HUES64 (cell line): ENCODE data around the gene WDR73.
A peak's percentile ranks its signal among the peaks of the same experiment; 100 is the strongest.

Source experiments
- H3K27ac ChIP-seq: 2 replicates; pipeline ENCODE4 v1.7.0; 2013; ENCODE audit warnings: low read depth, low read length, inconsistent platforms
- H3K27me3 ChIP-seq: 2 replicates; pipeline ENCODE4 v1.6.1; 2013; ENCODE audit warnings: mild to moderate bottlenecking, low read length; ENCODE audit not compliant: insufficient read depth
- H3K36me3 ChIP-seq: 2 replicates; pipeline ENCODE4 v1.6.1; 2013; ENCODE audit warnings: mild to moderate bottlenecking, low read length; ENCODE audit not compliant: insufficient read depth
- H3K4me1 ChIP-seq: 2 replicates; pipeline ENCODE4 v1.6.1; 2013; ENCODE audit warnings: mild to moderate bottlenecking, low read length, moderate library complexity; ENCODE audit not compliant: insufficient read depth
- H3K4me3 ChIP-seq: 2 replicates; pipeline ENCODE4 v1.5.1; 2013; ENCODE audit warnings: mild to moderate bottlenecking, low read length, moderate library complexity
- H3K9ac ChIP-seq: 2 replicates; pipeline ENCODE4 v1.6.1; 2013; ENCODE audit warnings: mild to moderate bottlenecking, low read depth, low read length
- H3K9me3 ChIP-seq: 2 replicates; pipeline ENCODE4 v1.6.1; 2013; ENCODE audit warnings: low read depth, low read length; ENCODE audit not compliant: insufficient read depth
- WGBS: fragments of 150-250, 120-280 bp; methylation state at CpG from one replicate; pipeline ENCODE4 v1.1.7; 2013; ENCODE audit warnings: missing lambda C conversion rate; 5-methylcytosine and 5-hydroxymethylcytosine counted together

WDR73 gene

GRCh38 chr15:84681831-84682230, 27.7 kb upstream of the WDR73 start:
- no peaks in the 10 kb centered on the region for H3K4me1 ChIP-seq
- H3K27me3 ChIP-seq = no peaks in the 10 kb centered on the region
- 98% methylated on average over 3 of the region's 3 CpGs for WGBS
- no peak overlapping the region for H3K4me3 ChIP-seq
- H3K9ac ChIP-seq = no peak overlapping the region
- peaks cover 85% of the 10 kb centered on the region for H3K36me3 ChIP-seq
- no peak overlapping the region for H3K27ac ChIP-seq
- no peaks in the 10 kb centered on the region for H3K9me3 ChIP-seq

- H3K36me3 ChIP-seq = peaks cover 77% of the 10 kb centered on the region
- H3K9ac ChIP-seq = no peak overlapping the region
- no peaks in the 10 kb centered on the region for H3K27me3 ChIP-seq
- no peak overlapping the region for H3K4me3 ChIP-seq
- H3K9me3 ChIP-seq = no peaks in the 10 kb centered on the region
- H3K4me1 ChIP-seq = no peaks in the 10 kb centered on the region
- H3K27ac ChIP-seq = no peak overlapping the region
These were observed 17.1 kb upstream of the WDR73 start for GRCh38 chr15:84671211-84671610.

GRCh38 chr15:84669726-84670125, 15.6 kb upstream of the WDR73 start:
- no peak overlapping the region for H3K4me3 ChIP-seq
- H3K27ac ChIP-seq = no peak overlapping the region
- H3K9me3 ChIP-seq = no peaks in the 10 kb centered on the region
- peaks cover 80% of the 10 kb centered on the region for H3K36me3 ChIP-seq
- 95% methylated on average over 8 of the region's 8 CpGs for WGBS
- no peaks in the 10 kb centered on the region for H3K27me3 ChIP-seq
- no peak overlapping the region for H3K9ac ChIP-seq
- H3K4me1 ChIP-seq = no peaks in the 10 kb centered on the region

DNA sequence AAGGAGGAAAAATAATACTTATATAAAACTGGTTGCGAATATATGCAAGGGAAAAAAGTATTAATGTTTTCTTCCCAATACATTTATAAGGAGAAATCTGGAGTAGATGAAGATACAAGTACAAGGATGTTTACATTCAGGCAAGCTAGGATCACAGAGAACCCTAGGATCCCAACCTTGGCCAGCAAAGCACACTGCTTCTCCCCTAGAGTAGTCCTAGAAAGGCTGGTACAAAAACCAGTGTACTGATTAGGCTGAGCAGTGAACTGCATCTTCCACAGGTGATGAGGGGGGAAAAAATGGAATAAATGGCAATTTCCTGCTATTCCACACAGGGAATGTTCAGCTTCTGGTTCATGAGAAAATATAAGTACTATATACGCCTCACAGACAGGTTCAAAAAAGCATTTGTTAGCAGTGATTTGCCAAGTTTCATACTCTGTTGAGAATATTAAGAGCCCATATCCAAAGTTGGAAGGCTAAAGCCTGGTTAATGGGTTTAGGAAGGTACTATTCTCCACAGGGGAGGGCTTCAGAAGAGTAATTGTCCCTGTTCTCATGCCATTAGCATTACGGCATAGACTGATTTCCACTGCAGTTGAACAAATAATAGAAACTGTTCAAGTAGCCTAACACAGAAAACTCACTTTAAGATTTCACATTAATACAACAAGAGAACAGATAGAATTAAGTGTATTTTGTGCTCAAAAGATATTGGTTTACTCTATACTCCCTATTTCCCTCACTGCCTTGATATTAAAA, 14.3 kb upstream of the WDR73 start:
- peaks cover 68% of the 10 kb centered on the region for H3K36me3 ChIP-seq

GRCh38 chr15:84666373-84666772, 12.3 kb upstream of the WDR73 start:
- no peak overlapping the region for H3K27ac ChIP-seq

More for the DNA sequence above, 14.3 kb upstream of the WDR73 start:
- no peaks in the 10 kb centered on the region for H3K9me3 ChIP-seq
- H3K27me3 ChIP-seq = no peaks in the 10 kb centered on the region
- no peak overlapping the region for H3K27ac ChIP-seq
- 90% methylated on average over 2 of the region's 3 CpGs for WGBS
- H3K4me3 ChIP-seq = no peak overlapping the region
- H3K4me1 ChIP-seq = no peaks in the 10 kb centered on the region
- no peak overlapping the region for H3K9ac ChIP-seq

DNA sequence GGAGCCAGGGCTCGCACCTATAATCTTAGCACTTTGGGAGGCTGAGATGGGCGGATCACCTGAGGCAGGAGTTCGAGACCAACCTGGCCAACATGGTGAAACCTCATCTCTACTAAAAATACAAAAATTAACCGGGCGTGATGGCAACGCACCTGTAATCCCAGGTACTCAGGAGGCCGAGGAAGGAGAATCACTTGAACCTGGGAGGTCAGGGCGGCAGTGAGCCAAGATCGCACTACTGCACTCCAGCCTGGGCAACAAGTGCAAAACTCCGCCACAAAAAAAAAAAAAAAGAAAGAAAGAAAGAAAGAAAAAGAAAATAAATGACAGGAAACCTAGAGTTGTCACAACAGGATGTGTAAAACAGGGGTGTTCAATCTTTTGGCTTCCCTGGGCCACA, 6.9 kb upstream of the WDR73 start:
- Histone ChIP-seq H3K36me3 (peaks cover 13% of the 10 kb centered on the region), H3K9me3 (no peaks in the 10 kb centered on the region), H3K27me3 (peaks cover 19% of the 10 kb centered on the region), H3K9ac (no peak overlapping the region), H3K27ac (no peak overlapping the region), H3K4me1 (peaks cover 9% of the 10 kb centered on the region; the same call in 1 of the 2 replicates), H3K4me3 (no peak overlapping the region)
- WGBS = 95% methylated on average over 10 of the region's 10 CpGs

More at GRCh38 chr15:84666373-84666772, 12.3 kb upstream of the WDR73 start:
- H3K9me3 ChIP-seq = no peaks in the 10 kb centered on the region
- H3K4me1 ChIP-seq = no peaks in the 10 kb centered on the region
- no peaks in the 10 kb centered on the region for H3K27me3 ChIP-seq
- H3K36me3 ChIP-seq = peaks cover 59% of the 10 kb centered on the region
- 92% methylated on average over 2 of the region's 2 CpGs for WGBS
- no peak overlapping the region for H3K4me3 ChIP-seq
- no peak overlapping the region for H3K9ac ChIP-seq

DNA sequence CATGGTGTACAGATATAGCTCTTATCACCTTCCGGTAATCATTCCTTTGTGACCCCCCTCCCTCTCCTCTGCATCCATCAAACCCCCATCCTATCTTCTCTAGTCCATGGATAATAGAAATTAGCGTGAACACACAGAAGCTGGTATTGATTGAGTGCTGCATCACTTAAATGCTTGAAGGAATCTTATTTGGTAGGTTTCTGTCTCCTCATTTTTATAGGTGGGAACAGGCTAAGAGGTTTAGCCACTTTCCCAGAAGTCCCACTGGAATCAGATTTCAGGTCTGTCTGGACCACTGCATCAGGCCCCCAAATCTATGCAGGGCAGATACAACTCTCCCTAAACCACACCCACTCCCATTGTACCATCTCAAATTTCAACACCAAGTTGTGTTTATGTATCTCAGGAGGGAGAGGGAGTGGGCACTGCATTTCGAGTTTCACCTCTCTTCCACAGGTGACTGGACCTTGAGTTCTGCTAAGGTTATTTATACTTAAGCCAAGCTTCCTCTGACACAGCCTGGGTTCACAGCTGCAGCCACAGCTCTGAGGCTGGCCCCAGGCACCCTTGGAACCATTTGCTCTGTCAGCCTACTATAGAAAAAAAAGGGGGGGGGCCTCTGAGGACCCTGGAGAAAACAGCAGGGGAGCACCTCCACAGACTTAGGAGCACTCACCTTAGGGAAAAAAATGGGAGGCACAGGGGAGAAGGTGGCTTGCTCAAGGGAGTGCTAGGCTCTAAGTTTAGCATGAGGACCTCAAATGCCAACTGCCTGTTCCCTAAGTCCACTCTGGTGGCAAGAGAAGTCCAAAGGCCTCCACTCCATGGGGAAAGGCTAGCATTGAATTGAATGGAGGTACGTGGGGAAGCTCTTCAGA, 6.1 kb upstream of the WDR73 start:
- no peaks in the 10 kb centered on the region for H3K9me3 ChIP-seq
- H3K27ac ChIP-seq = no peak overlapping the region
- no peak overlapping the region for H3K9ac ChIP-seq
- H3K36me3 ChIP-seq = peaks cover 4% of the 10 kb centered on the region
- peaks cover 9% of the 10 kb centered on the region; the same call in 1 of the 2 replicates for H3K4me1 ChIP-seq
- WGBS = 86% methylated on average over 4 of the region's 4 CpGs
- H3K27me3 ChIP-seq = peaks cover 24% of the 10 kb centered on the region
- no peak overlapping the region for H3K4me3 ChIP-seq

- Histone ChIP-seq H3K27ac (peak overlapping the region; percentile 72), H3K36me3 (no peaks in the 10 kb centered on the region), H3K4me1 (peaks cover 9% of the 10 kb centered on the region; the same call in 1 of the 2 replicates), H3K9me3 (no peaks in the 10 kb centered on the region), H3K9ac (peak overlapping the region; percentile 75), H3K27me3 (peaks cover 24% of the 10 kb centered on the region), H3K4me3 (peak overlapping the region; percentile 55)
- 53% methylated on average over 7 of the region's 7 CpGs for WGBS
These were observed 4.8 kb upstream of the WDR73 start for GRCh38 chr15:84658788-84659411.

DNA sequence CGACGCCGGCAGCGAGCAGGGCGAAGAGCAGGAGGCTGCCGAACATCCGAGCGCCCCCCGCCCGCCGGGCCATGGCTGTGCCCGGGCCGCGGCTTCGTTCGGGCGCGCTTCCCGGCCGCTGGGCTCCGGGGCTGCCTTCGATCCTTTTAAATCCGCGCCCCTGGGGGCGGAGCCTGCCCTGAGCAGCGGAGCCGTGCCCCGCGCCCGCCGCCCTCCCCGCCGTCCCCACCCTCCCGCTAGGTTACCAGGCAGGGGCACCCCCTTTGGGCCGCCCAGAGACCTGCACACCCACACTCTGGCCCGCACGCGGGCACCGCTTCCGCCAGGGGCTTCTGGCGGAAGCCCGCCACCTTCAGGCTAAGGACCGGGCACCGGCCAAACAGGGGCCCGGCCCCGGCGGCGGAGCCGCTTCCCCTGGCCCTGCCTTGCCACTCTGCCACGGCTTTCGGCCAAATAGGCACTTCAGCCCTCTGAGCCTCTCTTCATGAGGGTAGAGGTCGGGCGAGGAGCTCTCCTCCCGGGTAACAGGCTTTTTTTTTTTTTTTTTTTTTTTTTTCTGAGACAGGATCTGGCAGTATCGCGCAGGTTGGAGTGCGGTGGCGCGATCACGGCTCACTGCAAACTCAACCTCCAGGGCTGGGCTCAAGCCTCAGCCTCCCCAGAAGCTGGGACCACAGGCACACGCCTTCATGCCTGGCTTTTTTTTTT, 4.2 kb upstream of the WDR73 start, which contains the start of gene NMB:
NMB (minus strand) TSS at position 120 of the 708 bp plus-strand sequence; CDS start at position 73, 47 bp downstream.
- Histone ChIP-seq H3K9ac (peak within 1 kb of the TSS; percentile 75), H3K27ac (peak within 1 kb of the TSS; percentile 72), H3K4me1 (peaks cover 9% of the 10 kb centered on the region; the same call in 1 of the 2 replicates), H3K27me3 (peaks cover 24% of the 10 kb centered on the region), H3K9me3 (no peaks in the 10 kb centered on the region), H3K36me3 (no peaks in the 10 kb centered on the region), H3K4me3 (peak within 1 kb of the TSS; percentile 73)
- 4% methylated on average over 61 of the region's 61 CpGs for WGBS

- Histone ChIP-seq H3K36me3 (peaks cover 2% of the 10 kb centered on the region; the same call in 1 of the 2 replicates), H3K4me1 (peaks cover 9% of the 10 kb centered on the region; the same call in 1 of the 2 replicates), H3K27me3 (peaks cover 24% of the 10 kb centered on the region), H3K27ac (no peak overlapping the region; the same call in 1 of the 2 replicates), H3K9ac (peak overlapping the region; percentile 63), H3K9me3 (no peaks in the 10 kb centered on the region), H3K4me3 (peak overlapping the region; percentile 73)
- 24% methylated on average over 17 of the region's 17 CpGs for WGBS
These were observed 3.6 kb upstream of the WDR73 start for GRCh38 chr15:84657748-84658079.
